B cell (primary cell): Measurements from ENCODE around the gene RMND5A.

Experiments
- CTCF ChIP-seq: fragments of 200-600 bp; IDR thresholded peaks from one replicate; pipeline ENCODE4 v1.8.0; 2022; ENCODE audit warnings: antibody characterized with exemption, mild to moderate bottlenecking
- EZH2 ChIP-seq: IDR thresholded peaks from 2 replicates; pipeline ENCODE4 v1.6.1; 2012; ENCODE audit warnings: borderline replicate concordance, low read depth, mild to moderate bottlenecking, moderate library complexity, low read length; ENCODE audit not compliant: insufficient read depth, poor library complexity, severe bottlenecking

GRCh38 chr2:86685351-86685750 lies 34.7 kb upstream of the RMND5A start:
- TF ChIP-seq CTCF, result no peak
- no peak for TF ChIP-seq EZH2
